ENCODE data around the gene DAAM2.

Gene DAAM2

GRCh38 chr6:39844866-39845265, 52.7 kb downstream of the DAAM2 start:
- DNase-seq (ENCODE audit: low read depth, low spot score): no peak

GRCh38 chr6:39847221-39847620, 55.0 kb downstream of the DAAM2 start:
- no peak for DNase-seq (ENCODE audit: low read depth, low spot score)

- DNase-seq (ENCODE audit: low read depth, low spot score): no peak
Observed at GRCh38 chr6:39848171-39848570, 56.0 kb downstream of the DAAM2 start.

- no peak for DNase-seq (ENCODE audit: low read depth, low spot score)
Observed at GRCh38 chr6:39849228-39849627, 57.1 kb downstream of the DAAM2 start.

- DNase-seq (ENCODE audit: low read depth, low spot score): no peak
Observed at GRCh38 chr6:39849764-39850163, 57.6 kb downstream of the DAAM2 start.

GRCh38 chr6:39850736-39851297, 58.6 kb downstream of the DAAM2 start:
- no peak for DNase-seq (ENCODE audit: low read depth, low spot score)

GRCh38 chr6:39851331-39851730, 59.2 kb downstream of the DAAM2 start:
- no peak for DNase-seq (ENCODE audit: low read depth, low spot score)

GRCh38 chr6:39852324-39852723, 60.1 kb downstream of the DAAM2 start:
- DNase-seq (ENCODE audit: low read depth, low spot score): no peak

GRCh38 chr6:39853604-39854003, 61.4 kb downstream of the DAAM2 start:
- DNase-seq (ENCODE audit: low read depth, low spot score): no peak

GRCh38 chr6:39855356-39855995, 63.3 kb downstream of the DAAM2 start:
- no peak for DNase-seq (ENCODE audit: low read depth, low spot score)

- DNase-seq (ENCODE audit: low read depth, low spot score): no peak
Observed at GRCh38 chr6:39859025-39859424, 66.8 kb downstream of the DAAM2 start.

GRCh38 chr6:39861663-39862062, 69.5 kb downstream of the DAAM2 start:
- DNase-seq (ENCODE audit: low read depth, low spot score): no peak

- DNase-seq (ENCODE audit: low read depth, low spot score): no peak
Observed at GRCh38 chr6:39865011-39865888, 73.1 kb downstream of the DAAM2 start.

GRCh38 chr6:39867592-39867991, 75.4 kb downstream of the DAAM2 start:
- DNase-seq (ENCODE audit: low read depth, low spot score): no peak

- no peak for DNase-seq (ENCODE audit: low read depth, low spot score)
Observed at GRCh38 chr6:39870950-39871349, 78.8 kb downstream of the DAAM2 start.

GRCh38 chr6:39873439-39873838, 81.3 kb downstream of the DAAM2 start:
- DNase-seq (ENCODE audit: low read depth, low spot score): no peak

GRCh38 chr6:39876111-39876510, 83.9 kb downstream of the DAAM2 start:
- DNase-seq (ENCODE audit: low read depth, low spot score): no peak

- DNase-seq (ENCODE audit: low read depth, low spot score): no peak
Observed at GRCh38 chr6:39876826-39877225, 84.7 kb downstream of the DAAM2 start.

- DNase-seq (ENCODE audit: low read depth, low spot score): no peak
Observed at GRCh38 chr6:39879535-39879934, 87.4 kb downstream of the DAAM2 start.

GRCh38 chr6:39880594-39880993, 88.4 kb downstream of the DAAM2 start:
- no peak for DNase-seq (ENCODE audit: low read depth, low spot score)

GRCh38 chr6:39881851-39882530, 89.8 kb downstream of the DAAM2 start:
- peak; percentile 67 for DNase-seq (ENCODE audit: low read depth, low spot score)

GRCh38 chr6:39882531-39882899, 90.3 kb downstream of the DAAM2 start:
- peak; percentile 88 for DNase-seq (ENCODE audit: low read depth, low spot score)

All from smooth muscle cell of the brain vasculature (primary cell).